ENCODE data around the gene ATP1A4. TPM values are rescaled to one million over a fixed set of nuclear protein-coding genes. Genes with fewer than 3 reads are reported as not detected.

The ATP1A4 gene
- total and polyA plus RNA-seq, 2 of the 13 experiments (the other 11 are each of a cell fraction or from before 2014, with no cell fraction given), result not detected

DNA sequence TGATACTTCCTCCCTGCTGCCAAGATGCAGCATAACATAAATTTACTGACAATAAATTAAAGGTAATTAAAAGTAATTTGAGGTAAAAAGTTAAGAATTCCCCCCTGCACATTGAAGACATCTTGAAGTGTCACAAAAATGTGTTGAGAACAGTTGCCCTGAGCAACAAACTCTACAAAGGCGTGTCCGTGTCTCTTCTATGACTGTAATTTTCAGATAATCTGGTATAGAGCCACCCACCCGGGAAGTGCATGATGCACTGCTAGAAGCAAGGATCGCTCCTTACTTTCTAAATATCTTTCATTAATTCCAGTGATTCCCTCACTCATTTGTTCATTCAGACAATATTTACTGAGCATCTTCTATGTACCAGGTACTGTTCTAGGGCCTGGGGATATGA is 27.9 kb downstream of the ATP1A4 start:
- no peak for ATAC-seq
- no peak for FAIRE-seq
- Histone ChIP-seq H3K4me3 (replicated peaks in 1 of 3; ENCODE audit: insufficient read depth in 1 of 3, low read depth in 2 of 3, low read length in 3 of 3) (no peak overlapping the region), H3K4me1 (ENCODE audit: insufficient read depth, low read length) (peaks cover 15% of the 10 kb centered on the region; the same call in 1 of the 2 replicates), H3K9me3 (ENCODE audit: low read length) (no peaks in the 10 kb centered on the region), H2AFZ (ENCODE audit: low read length) (no peak overlapping the region), H3K9ac (ENCODE audit: insufficient read depth, low read depth, low read length) (no peak overlapping the region), H3K27me3 (ENCODE audit: control insufficient read depth in 1 of 2, insufficient read depth in 2 of 2, low read length in 2 of 2) (peaks cover 2 to 12% of the 10 kb centered on the region in 2 experiments; a peak in 3 of 5 replicates), H4K20me1 (ENCODE audit: insufficient read depth, low read length) (no peaks in the 10 kb centered on the region), H3K36me3 (replicated peaks in 1 of 2; ENCODE audit: control insufficient read depth in 1 of 2, insufficient read depth in 2 of 2, low read length in 2 of 2) (no peaks in the 10 kb centered on the region), H3K79me2 (ENCODE audit: insufficient read depth, low read length) (no peaks in the 10 kb centered on the region), H3K27ac (ENCODE audit: extremely low read length, insufficient read depth, low read length) (no peak overlapping the region), H3K4me2 (ENCODE audit: low read depth, low read length) (no peak overlapping the region)
- DNase-seq (ENCODE audit: low spot score), result no peak
- in situ Hi-C loops (cut with HindIII; ENCODE audit: extremely low pct_ligation_motif_present, low pct_unique_long_range_greater_than_20kb) (no loop called here), intact Hi-C loops (cut with micrococcal nuclease; ENCODE audit: unreplicated experiment) (no loop called here)
- 17% methylated on average over 4 of the region's 4 CpGs for WGBS (ENCODE audit: low lambda C conversion rate)
- CTCF ChIA-PET (ENCODE audit: low intra/inter-chr PET ratio, low total read pairs), result no interaction called here
- no TSS peak for BruUV-seq (replicated peaks)
- POLR2A ChIA-PET, result no interaction called here
- TF ChIP-seq, protein P1, sequence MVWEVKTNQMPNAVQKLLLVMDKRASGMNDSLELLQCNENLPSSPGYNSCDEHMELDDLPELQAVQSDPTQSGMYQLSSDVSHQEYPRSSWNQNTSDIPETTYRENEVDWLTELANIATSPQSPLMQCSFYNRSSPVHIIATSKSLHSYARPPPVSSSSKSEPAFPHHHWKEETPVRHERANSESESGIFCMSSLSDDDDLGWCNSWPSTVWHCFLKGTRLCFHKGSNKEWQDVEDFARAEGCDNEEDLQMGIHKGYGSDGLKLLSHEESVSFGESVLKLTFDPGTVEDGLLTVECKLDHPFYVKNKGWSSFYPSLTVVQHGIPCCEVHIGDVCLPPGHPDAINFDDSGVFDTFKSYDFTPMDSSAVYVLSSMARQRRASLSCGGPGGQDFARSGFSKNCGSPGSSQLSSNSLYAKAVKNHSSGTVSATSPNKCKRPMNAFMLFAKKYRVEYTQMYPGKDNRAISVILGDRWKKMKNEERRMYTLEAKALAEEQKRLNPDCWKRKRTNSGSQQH (CRISPR knock-in tag; IDR thresholded peaks at IDR 0.05; ENCODE audit: low read depth), result no peak
- TF ChIP-seq STAT5B (CRISPR knock-in tag; IDR thresholded peaks at IDR 0.05) (no peak), PAF1 (CRISPR knock-in tag; IDR thresholded peaks at IDR 0.05) (no peak), ZNF121 (CRISPR knock-in tag; IDR thresholded peaks at IDR 0.05) (no peak), ZNF530 (CRISPR knock-in tag; IDR thresholded peaks at IDR 0.05; ENCODE audit: low read depth) (no peak), FOSL1 (CRISPR knock-in tag; IDR thresholded peaks at IDR 0.05; ENCODE audit: borderline replicate concordance) (no peak), YEATS4 (CRISPR knock-in tag; IDR thresholded peaks at IDR 0.05; ENCODE audit: borderline replicate concordance) (no peak), EEA1 (CRISPR knock-in tag; IDR thresholded peaks at IDR 0.05; ENCODE audit: borderline replicate concordance) (no peak), HNRNPH1 (optimal IDR thresholded peaks at IDR 0.05; ENCODE audit: low read depth, low read length) (no peak), ARHGAP35 (CRISPR knock-in tag; IDR thresholded peaks at IDR 0.05; ENCODE audit: borderline replicate concordance) (no peak), CCAR2 (optimal IDR thresholded peaks at IDR 0.05; ENCODE audit: low read depth, low read length) (no peak), ARID2 (CRISPR knock-in tag; IDR thresholded peaks at IDR 0.05; ENCODE audit: borderline replicate concordance) (no peak)
- TF ChIP-seq, protein P2, sequence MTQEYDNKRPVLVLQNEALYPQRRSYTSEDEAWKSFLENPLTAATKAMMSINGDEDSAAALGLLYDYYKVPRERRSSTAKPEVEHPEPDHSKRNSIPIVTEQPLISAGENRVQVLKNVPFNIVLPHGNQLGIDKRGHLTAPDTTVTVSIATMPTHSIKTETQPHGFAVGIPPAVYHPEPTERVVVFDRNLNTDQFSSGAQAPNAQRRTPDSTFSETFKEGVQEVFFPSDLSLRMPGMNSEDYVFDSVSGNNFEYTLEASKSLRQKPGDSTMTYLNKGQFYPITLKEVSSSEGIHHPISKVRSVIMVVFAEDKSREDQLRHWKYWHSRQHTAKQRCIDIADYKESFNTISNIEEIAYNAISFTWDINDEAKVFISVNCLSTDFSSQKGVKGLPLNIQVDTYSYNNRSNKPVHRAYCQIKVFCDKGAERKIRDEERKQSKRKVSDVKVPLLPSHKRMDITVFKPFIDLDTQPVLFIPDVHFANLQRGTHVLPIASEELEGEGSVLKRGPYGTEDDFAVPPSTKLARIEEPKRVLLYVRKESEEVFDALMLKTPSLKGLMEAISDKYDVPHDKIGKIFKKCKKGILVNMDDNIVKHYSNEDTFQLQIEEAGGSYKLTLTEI (CRISPR knock-in tag; conservative IDR thresholded peaks at IDR 0.05), result no peak
- TF ChIP-seq, protein P3, sequence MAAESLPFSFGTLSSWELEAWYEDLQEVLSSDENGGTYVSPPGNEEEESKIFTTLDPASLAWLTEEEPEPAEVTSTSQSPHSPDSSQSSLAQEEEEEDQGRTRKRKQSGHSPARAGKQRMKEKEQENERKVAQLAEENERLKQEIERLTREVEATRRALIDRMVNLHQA (CRISPR knock-in tag; IDR thresholded peaks at IDR 0.05), result no peak
- TF ChIP-seq, protein P4, sequence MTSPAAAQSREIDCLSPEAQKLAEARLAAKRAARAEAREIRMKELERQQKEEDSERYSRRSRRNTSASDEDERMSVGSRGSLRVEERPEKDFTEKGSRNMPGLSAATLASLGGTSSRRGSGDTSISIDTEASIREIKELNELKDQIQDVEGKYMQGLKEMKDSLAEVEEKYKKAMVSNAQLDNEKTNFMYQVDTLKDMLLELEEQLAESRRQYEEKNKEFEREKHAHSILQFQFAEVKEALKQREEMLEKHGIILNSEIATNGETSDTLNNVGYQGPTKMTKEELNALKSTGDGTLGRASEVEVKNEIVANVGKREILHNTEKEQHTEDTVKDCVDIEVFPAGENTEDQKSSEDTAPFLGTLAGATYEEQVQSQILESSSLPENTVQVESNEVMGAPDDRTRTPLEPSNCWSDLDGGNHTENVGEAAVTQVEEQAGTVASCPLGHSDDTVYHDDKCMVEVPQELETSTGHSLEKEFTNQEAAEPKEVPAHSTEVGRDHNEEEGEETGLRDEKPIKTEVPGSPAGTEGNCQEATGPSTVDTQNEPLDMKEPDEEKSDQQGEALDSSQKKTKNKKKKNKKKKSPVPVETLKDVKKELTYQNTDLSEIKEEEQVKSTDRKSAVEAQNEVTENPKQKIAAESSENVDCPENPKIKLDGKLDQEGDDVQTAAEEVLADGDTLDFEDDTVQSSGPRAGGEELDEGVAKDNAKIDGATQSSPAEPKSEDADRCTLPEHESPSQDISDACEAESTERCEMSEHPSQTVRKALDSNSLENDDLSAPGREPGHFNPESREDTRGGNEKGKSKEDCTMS (CRISPR knock-in tag; conservative IDR thresholded peaks at IDR 0.05), result no peak
- TF ChIP-seq, protein P5, sequence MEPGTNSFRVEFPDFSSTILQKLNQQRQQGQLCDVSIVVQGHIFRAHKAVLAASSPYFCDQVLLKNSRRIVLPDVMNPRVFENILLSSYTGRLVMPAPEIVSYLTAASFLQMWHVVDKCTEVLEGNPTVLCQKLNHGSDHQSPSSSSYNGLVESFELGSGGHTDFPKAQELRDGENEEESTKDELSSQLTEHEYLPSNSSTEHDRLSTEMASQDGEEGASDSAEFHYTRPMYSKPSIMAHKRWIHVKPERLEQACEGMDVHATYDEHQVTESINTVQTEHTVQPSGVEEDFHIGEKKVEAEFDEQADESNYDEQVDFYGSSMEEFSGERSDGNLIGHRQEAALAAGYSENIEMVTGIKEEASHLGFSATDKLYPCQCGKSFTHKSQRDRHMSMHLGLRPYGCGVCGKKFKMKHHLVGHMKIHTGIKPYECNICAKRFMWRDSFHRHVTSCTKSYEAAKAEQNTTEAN (CRISPR knock-in tag; conservative IDR thresholded peaks at IDR 0.05), result no peak
- TF ChIP-seq, protein P6, sequence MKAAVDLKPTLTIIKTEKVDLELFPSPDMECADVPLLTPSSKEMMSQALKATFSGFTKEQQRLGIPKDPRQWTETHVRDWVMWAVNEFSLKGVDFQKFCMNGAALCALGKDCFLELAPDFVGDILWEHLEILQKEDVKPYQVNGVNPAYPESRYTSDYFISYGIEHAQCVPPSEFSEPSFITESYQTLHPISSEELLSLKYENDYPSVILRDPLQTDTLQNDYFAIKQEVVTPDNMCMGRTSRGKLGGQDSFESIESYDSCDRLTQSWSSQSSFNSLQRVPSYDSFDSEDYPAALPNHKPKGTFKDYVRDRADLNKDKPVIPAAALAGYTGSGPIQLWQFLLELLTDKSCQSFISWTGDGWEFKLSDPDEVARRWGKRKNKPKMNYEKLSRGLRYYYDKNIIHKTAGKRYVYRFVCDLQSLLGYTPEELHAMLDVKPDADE (CRISPR knock-in tag; IDR thresholded peaks at IDR 0.05), result no peak

Data from HepG2 (cell line).